GM12878 (cell line): ENCODE measurements around the gene CDRT15. TPM values are rescaled to one million over a fixed set of nuclear protein-coding genes. Genes with fewer than 3 reads are reported as not detected.

ENCODE experiments used
- ATAC-seq: fragments of 200-7000 bp; cut with Tn5 transposase; 3 replicates; pipeline ENCODE4 v1.9.1; 2020; ENCODE audit warnings: mild to moderate bottlenecking, moderate library complexity
- BruUV-seq: library from RNA; stranded (reverse); fragments of 400-500 nt; replicated peaks from 2 replicates; lab custom pipeline; 2021; lab: Mats Ljungman, UMichigan
- CTCF ChIA-PET: fragments of 300-600 bp; sonication (Branson Sonifier 250); formaldehyde crosslinking; extraction: SDS; loops from one replicate; lab custom pipeline; 2021; ENCODE audit warnings: inconsistent platforms; lab: Yijun Ruan, JAX
- POLR2A ChIA-PET: fragments of 350-600 bp; formaldehyde crosslinking; extraction: SDS; loops from one replicate; lab custom pipeline; 2021; ENCODE audit warnings: inconsistent platforms; lab: Charles Lee
- RAD21 ChIA-PET: fragments of 300-600 bp; sonication (Branson Sonifier 250); formaldehyde crosslinking; loops from one replicate; lab custom pipeline; 2023; ENCODE audit warnings: antibody characterized with exemption; ENCODE audit not compliant: unreplicated experiment; lab: Charles Lee
- SMC1A ChIA-PET: fragments of 300-600 bp; sonication (Branson Sonifier 250); formaldehyde crosslinking; loops from one replicate; lab custom pipeline; 2023; ENCODE audit not compliant: unreplicated experiment, uncharacterized antibody; lab: Charles Lee
- DNase-seq: peaks from one replicate; pipeline ENCODE4 v3.0.0-alpha.2; 2011; ENCODE audit warnings: low read depth, low spot score
- FAIRE-seq: peaks from 3 replicates; lab custom pipeline; 2011; peaks lifted over from hg19 to GRCh38; lab: Jason Lieb, UNC
- H2AFZ ChIP-seq: 2 replicates; pipeline ENCODE4 v1.6.0; 2011; ENCODE audit warnings: low read depth, low read length, control low read depth; ENCODE audit not compliant: control insufficient read depth
- H3K27ac ChIP-seq: 2 replicates; pipeline ENCODE4 v1.5.1; 2011; ENCODE audit warnings: control low read depth; ENCODE audit not compliant: control insufficient read depth, insufficient read depth
- H3K27me3 ChIP-seq, 2 experiments: replicated peaks in 1 of 2; 2 replicates each; pipeline versions ENCODE4 v1.6.0 to v1.6.1; 2011; ENCODE audit warnings: low read length in 1 of 2; ENCODE audit not compliant: control insufficient read depth in 2 of 2, insufficient read depth in 2 of 2
- H3K36me3 ChIP-seq, 2 experiments: 2 replicates each; pipeline ENCODE4 v1.5.1; 2011; ENCODE audit warnings: low read length in 1 of 2; ENCODE audit not compliant: control insufficient read depth in 2 of 2, insufficient read depth in 2 of 2
- H3K4me1 ChIP-seq: 2 replicates; pipeline ENCODE4 v1.6.1; 2011; ENCODE audit warnings: mild to moderate bottlenecking, low read length, moderate library complexity, mixed read lengths; ENCODE audit not compliant: control insufficient read depth, insufficient read depth
- H3K4me2 ChIP-seq: 2 replicates; pipeline ENCODE4 v1.6.0; 2011; ENCODE audit warnings: control low read depth; ENCODE audit not compliant: control insufficient read depth, insufficient read depth
- H3K4me3 ChIP-seq: fragments of 200-600 bp; sonication (generic); 2 replicates; pipeline ENCODE4 v1.5.1; 2016
- H3K79me2 ChIP-seq: 2 replicates; pipeline ENCODE4 v1.6.0; 2011; ENCODE audit warnings: low read length; ENCODE audit not compliant: control insufficient read depth, insufficient read depth
- H3K9ac ChIP-seq: 2 replicates; pipeline ENCODE4 v1.8.0; 2011; ENCODE audit warnings: low read length, control low read depth, mixed read lengths; ENCODE audit not compliant: control insufficient read depth, insufficient read depth
- H3K9me3 ChIP-seq: replicated peaks from 3 replicates; pipeline ENCODE4 v1.5.1; 2011; ENCODE audit warnings: mild to moderate bottlenecking, low read length; ENCODE audit not compliant: control insufficient read depth, insufficient read depth
- H4K20me1 ChIP-seq: 2 replicates; pipeline ENCODE4 v1.6.0; 2011; ENCODE audit not compliant: control insufficient read depth, insufficient read depth
- NFIC ChIP-seq: IDR thresholded peaks from 2 replicates; pipeline ENCODE4 v1.6.1; 2012; ENCODE audit warnings: low read depth, mild to moderate bottlenecking, inconsistent platforms, low read length, moderate library complexity
- PAX5 ChIP-seq: IDR thresholded peaks from 2 replicates; pipeline ENCODE4 v1.6.1; 2011; ENCODE audit warnings: low read depth, low read length, borderline replicate concordance
- PAX8 ChIP-seq: fragments of 450-650 bp; IDR thresholded peaks from 2 replicates; pipeline ENCODE4 v1.6.1; 2017; ENCODE audit warnings: mild to moderate bottlenecking, moderate library complexity
- RELA ChIP-seq: fragments of 450-650 bp; IDR thresholded peaks from 2 replicates; pipeline ENCODE4 v1.8.0; 2014; ENCODE audit warnings: borderline replicate concordance; ENCODE audit not compliant: partially characterized antibody
- SMC3 ChIP-seq: IDR thresholded peaks from 2 replicates; pipeline ENCODE4 v1.6.1; 2011; ENCODE audit warnings: low read length, improper control_type of control experiment, borderline replicate concordance
- SREBF2 ChIP-seq: IDR thresholded peaks from 2 replicates; pipeline ENCODE4 v1.6.1; 2012; ENCODE audit warnings: mild to moderate bottlenecking, low read length
- WGBS: methylation state at CpG from one replicate; pipeline ENCODE4 v1.1.6; 2016; ENCODE audit warnings: low lambda C conversion rate; ENCODE audit not compliant: insufficient replicate concordance, insufficient coverage; ENCODE audit errors: missing lambda C conversion rate; 5-methylcytosine and 5-hydroxymethylcytosine counted together
- in situ Hi-C: fragments of 300-500 bp; cut with MboI; formaldehyde crosslinking; loops from 9 replicates; pipeline ENCODE4 v1.14.3; 2018; ENCODE audit warnings: mixed read lengths
- intact Hi-C: fragments of 100-400 bp; cut with micrococcal nuclease; formaldehyde crosslinking; loops from one replicate; pipeline ENCODE4 v1.14.2; 2022; ENCODE audit not compliant: unreplicated experiment
- polyA plus RNA-seq, 11 experiments: library from polyadenylated mRNA; depleted of rRNA in 4 of 11; unstranded in 6 of 11; stranded (reverse) in 5 of 11; fragments of >200 nt; fragmentation: Nextera tagmentation in 4 of 11; fragmentation: Illumina TruSeq in 1 of 11; extraction: Ambion mirVana in 4 of 11; extraction: Trizol in 1 of 11; gene quantifications; 1 replicate in 1 of 11; 2 replicates in 10 of 11; pipeline versions ENCODE4 v1.2.1 to v1.2.3, GENCODE V29; 2011 to 2016; ENCODE audit warnings: inconsistent platforms in 2 of 11, missing spikeins in 2 of 11, low read depth in 1 of 11
- total RNA-seq, 4 experiments: library from RNA; depleted of rRNA in 3 of 4; stranded (reverse); fragments of >200 nt in 3 of 4; fragmentation: Illumina TruSeq in 1 of 4; extraction: Trizol in 1 of 4; gene quantifications; 2 replicates each; pipeline versions ENCODE4 v1.2.1 to v1.2.3, GENCODE V29; 2013 to 2021
- TF ChIP-seq, protein P1 (sequence below): fragments of 450-650 bp; IDR thresholded peaks from 2 replicates; pipeline ENCODE4 v1.6.1; 2018; ENCODE audit warnings: mild to moderate bottlenecking, low read depth, moderate library complexity; ENCODE audit not compliant: partially characterized antibody
- TF ChIP-seq, protein P2 (sequence below): fragments of 150-350 bp; IDR thresholded peaks from 2 replicates; pipeline ENCODE4 v1.6.1; 2014; ENCODE audit warnings: mild to moderate bottlenecking, low read depth, low read length
- TF ChIP-seq, protein P3 (sequence below): fragments of 450-650 bp; formaldehyde crosslinking; IDR thresholded peaks from 2 replicates; pipeline ENCODE4 v1.5.0; 2022; ENCODE audit warnings: mild to moderate bottlenecking, missing genetic modification characterization
- TF ChIP-seq, protein P4 (sequence below): IDR thresholded peaks from 2 replicates; pipeline ENCODE4 v1.6.1; 2011; ENCODE audit warnings: low read depth, low read length, improper control_type of control experiment, borderline replicate concordance
- TF ChIP-seq, protein P5 (sequence below): fragments of 450-650 bp; IDR thresholded peaks from 2 replicates; pipeline ENCODE4 v1.6.1; 2017; ENCODE audit warnings: mild to moderate bottlenecking, moderate library complexity

The CDRT15 gene
- total and polyA plus RNA-seq, 10 of the 15 experiments (the other 5 are each of a cell fraction or from before 2014, with no cell fraction given): 0.29 TPM; not detected in 9

DNA sequence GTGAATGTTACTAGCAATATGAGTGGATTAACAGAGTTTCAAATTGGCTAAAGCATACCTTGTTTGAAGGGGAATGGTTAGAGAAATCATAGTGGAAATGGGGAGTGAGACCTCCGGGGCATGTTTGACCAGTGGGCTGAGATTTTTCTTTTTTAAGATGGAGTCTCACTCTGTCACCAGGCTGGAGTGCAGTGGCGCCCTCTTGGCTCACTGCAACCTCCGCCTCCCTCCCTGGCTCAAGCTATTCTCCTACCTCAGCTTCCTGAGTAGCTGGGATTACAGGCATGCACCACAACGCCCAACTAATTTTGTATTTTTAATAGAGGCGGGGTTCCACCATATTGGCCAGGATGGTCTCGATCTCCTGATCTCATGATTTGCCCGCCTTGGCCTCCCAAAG, 9.6 kb downstream of the CDRT15 start:
- no peak for FAIRE-seq
- no TSS peak for BruUV-seq
- ATAC-seq: no peak
- Histone ChIP-seq H3K4me1 (no peaks in the 10 kb centered on the region), H3K4me2 (no peak overlapping the region), H3K79me2 (no peaks in the 10 kb centered on the region), H3K36me3 (no peaks in the 10 kb centered on the region), H3K27me3 (no peaks in the 10 kb centered on the region), H3K9me3 (no peaks in the 10 kb centered on the region), H2AFZ (no peak overlapping the region), H3K9ac (no peak overlapping the region), H3K4me3 (no peak overlapping the region), H4K20me1 (no peaks in the 10 kb centered on the region), H3K27ac (no peak overlapping the region)
- no peak for DNase-seq
- ChIA-PET CTCF (no interaction called here), RAD21 (no interaction called here), POLR2A (no interaction called here), SMC1A (no interaction called here)
- 72% methylated on average over 7 of the region's 7 CpGs for WGBS
- in situ Hi-C loops (no loop called here), intact Hi-C loops (no loop called here)
- TF ChIP-seq PAX8 (no peak), PAX5 (no peak), SREBF2 (no peak), RELA (no peak), SMC3 (no peak), NFIC (no peak)
- TF ChIP-seq, protein P1, sequence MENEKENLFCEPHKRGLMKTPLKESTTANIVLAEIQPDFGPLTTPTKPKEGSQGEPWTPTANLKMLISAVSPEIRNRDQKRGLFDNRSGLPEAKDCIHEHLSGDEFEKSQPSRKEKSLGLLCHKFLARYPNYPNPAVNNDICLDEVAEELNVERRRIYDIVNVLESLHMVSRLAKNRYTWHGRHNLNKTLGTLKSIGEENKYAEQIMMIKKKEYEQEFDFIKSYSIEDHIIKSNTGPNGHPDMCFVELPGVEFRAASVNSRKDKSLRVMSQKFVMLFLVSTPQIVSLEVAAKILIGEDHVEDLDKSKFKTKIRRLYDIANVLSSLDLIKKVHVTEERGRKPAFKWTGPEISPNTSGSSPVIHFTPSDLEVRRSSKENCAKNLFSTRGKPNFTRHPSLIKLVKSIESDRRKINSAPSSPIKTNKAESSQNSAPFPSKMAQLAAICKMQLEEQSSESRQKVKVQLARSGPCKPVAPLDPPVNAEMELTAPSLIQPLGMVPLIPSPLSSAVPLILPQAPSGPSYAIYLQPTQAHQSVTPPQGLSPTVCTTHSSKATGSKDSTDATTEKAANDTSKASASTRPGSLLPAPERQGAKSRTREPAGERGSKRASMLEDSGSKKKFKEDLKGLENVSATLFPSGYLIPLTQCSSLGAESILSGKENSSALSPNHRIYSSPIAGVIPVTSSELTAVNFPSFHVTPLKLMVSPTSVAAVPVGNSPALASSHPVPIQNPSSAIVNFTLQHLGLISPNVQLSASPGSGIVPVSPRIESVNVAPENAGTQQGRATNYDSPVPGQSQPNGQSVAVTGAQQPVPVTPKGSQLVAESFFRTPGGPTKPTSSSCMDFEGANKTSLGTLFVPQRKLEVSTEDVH: no peak
- TF ChIP-seq, protein P2, sequence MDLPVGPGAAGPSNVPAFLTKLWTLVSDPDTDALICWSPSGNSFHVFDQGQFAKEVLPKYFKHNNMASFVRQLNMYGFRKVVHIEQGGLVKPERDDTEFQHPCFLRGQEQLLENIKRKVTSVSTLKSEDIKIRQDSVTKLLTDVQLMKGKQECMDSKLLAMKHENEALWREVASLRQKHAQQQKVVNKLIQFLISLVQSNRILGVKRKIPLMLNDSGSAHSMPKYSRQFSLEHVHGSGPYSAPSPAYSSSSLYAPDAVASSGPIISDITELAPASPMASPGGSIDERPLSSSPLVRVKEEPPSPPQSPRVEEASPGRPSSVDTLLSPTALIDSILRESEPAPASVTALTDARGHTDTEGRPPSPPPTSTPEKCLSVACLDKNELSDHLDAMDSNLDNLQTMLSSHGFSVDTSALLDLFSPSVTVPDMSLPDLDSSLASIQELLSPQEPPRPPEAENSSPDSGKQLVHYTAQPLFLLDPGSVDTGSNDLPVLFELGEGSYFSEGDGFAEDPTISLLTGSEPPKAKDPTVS: no peak
- TF ChIP-seq, protein P3, sequence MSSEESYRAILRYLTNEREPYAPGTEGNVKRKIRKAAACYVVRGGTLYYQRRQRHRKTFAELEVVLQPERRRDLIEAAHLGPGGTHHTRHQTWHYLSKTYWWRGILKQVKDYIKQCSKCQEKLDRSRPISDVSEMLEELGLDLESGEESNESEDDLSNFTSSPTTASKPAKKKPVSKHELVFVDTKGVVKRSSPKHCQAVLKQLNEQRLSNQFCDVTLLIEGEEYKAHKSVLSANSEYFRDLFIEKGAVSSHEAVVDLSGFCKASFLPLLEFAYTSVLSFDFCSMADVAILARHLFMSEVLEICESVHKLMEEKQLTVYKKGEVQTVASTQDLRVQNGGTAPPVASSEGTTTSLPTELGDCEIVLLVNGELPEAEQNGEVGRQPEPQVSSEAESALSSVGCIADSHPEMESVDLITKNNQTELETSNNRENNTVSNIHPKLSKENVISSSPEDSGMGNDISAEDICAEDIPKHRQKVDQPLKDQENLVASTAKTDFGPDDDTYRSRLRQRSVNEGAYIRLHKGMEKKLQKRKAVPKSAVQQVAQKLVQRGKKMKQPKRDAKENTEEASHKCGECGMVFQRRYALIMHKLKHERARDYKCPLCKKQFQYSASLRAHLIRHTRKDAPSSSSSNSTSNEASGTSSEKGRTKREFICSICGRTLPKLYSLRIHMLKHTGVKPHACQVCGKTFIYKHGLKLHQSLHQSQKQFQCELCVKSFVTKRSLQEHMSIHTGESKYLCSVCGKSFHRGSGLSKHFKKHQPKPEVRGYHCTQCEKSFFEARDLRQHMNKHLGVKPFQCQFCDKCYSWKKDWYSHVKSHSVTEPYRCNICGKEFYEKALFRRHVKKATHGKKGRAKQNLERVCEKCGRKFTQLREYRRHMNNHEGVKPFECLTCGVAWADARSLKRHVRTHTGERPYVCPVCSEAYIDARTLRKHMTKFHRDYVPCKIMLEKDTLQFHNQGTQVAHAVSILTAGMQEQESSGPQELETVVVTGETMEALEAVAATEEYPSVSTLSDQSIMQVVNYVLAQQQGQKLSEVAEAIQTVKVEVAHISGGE (CRISPR knock-in tag): no peak
- TF ChIP-seq, protein P4, sequence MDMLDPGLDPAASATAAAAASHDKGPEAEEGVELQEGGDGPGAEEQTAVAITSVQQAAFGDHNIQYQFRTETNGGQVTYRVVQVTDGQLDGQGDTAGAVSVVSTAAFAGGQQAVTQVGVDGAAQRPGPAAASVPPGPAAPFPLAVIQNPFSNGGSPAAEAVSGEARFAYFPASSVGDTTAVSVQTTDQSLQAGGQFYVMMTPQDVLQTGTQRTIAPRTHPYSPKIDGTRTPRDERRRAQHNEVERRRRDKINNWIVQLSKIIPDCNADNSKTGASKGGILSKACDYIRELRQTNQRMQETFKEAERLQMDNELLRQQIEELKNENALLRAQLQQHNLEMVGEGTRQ: no peak
- TF ChIP-seq, protein P5, sequence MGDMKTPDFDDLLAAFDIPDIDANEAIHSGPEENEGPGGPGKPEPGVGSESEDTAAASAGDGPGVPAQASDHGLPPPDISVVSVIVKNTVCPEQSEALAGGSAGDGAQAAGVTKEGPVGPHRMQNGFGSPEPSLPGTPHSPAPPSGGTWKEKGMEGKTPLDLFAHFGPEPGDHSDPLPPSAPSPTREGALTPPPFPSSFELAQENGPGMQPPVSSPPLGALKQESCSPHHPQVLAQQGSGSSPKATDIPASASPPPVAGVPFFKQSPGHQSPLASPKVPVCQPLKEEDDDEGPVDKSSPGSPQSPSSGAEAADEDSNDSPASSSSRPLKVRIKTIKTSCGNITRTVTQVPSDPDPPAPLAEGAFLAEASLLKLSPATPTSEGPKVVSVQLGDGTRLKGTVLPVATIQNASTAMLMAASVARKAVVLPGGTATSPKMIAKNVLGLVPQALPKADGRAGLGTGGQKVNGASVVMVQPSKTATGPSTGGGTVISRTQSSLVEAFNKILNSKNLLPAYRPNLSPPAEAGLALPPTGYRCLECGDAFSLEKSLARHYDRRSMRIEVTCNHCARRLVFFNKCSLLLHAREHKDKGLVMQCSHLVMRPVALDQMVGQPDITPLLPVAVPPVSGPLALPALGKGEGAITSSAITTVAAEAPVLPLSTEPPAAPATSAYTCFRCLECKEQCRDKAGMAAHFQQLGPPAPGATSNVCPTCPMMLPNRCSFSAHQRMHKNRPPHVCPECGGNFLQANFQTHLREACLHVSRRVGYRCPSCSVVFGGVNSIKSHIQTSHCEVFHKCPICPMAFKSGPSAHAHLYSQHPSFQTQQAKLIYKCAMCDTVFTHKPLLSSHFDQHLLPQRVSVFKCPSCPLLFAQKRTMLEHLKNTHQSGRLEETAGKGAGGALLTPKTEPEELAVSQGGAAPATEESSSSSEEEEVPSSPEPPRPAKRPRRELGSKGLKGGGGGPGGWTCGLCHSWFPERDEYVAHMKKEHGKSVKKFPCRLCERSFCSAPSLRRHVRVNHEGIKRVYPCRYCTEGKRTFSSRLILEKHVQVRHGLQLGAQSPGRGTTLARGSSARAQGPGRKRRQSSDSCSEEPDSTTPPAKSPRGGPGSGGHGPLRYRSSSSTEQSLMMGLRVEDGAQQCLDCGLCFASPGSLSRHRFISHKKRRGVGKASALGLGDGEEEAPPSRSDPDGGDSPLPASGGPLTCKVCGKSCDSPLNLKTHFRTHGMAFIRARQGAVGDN: no peak
